Astrocyte (in vitro differentiated cells and primary cell): ENCODE results near the gene TTLL1. TPM values are rescaled to one million over a fixed set of nuclear protein-coding genes. Genes with fewer than 3 reads are reported as not detected.

Experiments used
- DNase-seq: peaks from one replicate; pipeline ENCODE4 v3.0.0-alpha.2; 2010; ENCODE audit warnings: low read depth
- FAIRE-seq: peaks from 2 replicates; lab custom pipeline; 2011; peaks lifted over from hg19 to GRCh38; lab: Jason Lieb, UNC
- H2AFZ ChIP-seq: 2 replicates; pipeline ENCODE4 v1.6.0; 2012; ENCODE audit warnings: low read depth, low read length, inconsistent platforms
- H3K27ac ChIP-seq: 2 replicates; pipeline ENCODE4 v1.5.1; 2011; ENCODE audit warnings: low read depth, low read length, inconsistent platforms
- H3K27me3 ChIP-seq: 2 replicates; pipeline ENCODE4 v1.6.0; 2011; ENCODE audit warnings: low read length, inconsistent platforms; ENCODE audit not compliant: insufficient read depth
- H3K36me3 ChIP-seq: 2 replicates; pipeline ENCODE4 v1.5.1; 2011; ENCODE audit warnings: low read length, inconsistent platforms; ENCODE audit not compliant: insufficient read depth
- H3K4me1 ChIP-seq: 2 replicates; pipeline ENCODE4 v1.5.1; 2011; ENCODE audit warnings: low read length, inconsistent platforms; ENCODE audit not compliant: insufficient read depth
- H3K4me2 ChIP-seq: 2 replicates; pipeline ENCODE4 v1.6.0; 2012; ENCODE audit warnings: low read length, inconsistent platforms
- H3K4me3 ChIP-seq: 2 replicates; pipeline ENCODE4 v1.5.1; 2011; ENCODE audit warnings: low read depth, mild to moderate bottlenecking, low read length, inconsistent platforms; ENCODE audit not compliant: insufficient read depth
- H3K79me2 ChIP-seq: 2 replicates; pipeline ENCODE4 v1.6.0; 2012; ENCODE audit warnings: mild to moderate bottlenecking, low read length, inconsistent platforms; ENCODE audit not compliant: insufficient read depth
- H3K9ac ChIP-seq: 2 replicates; pipeline ENCODE4 v1.6.0; 2012; ENCODE audit warnings: mild to moderate bottlenecking, low read length, inconsistent platforms
- H3K9me3 ChIP-seq: 2 replicates; pipeline ENCODE4 v1.5.1; 2012; ENCODE audit warnings: low read depth, mild to moderate bottlenecking, low read length, inconsistent platforms; ENCODE audit not compliant: insufficient read depth
- H4K20me1 ChIP-seq: 2 replicates; pipeline ENCODE4 v1.6.0; 2012; ENCODE audit warnings: low read length, inconsistent platforms; ENCODE audit not compliant: insufficient read depth
- H3K27ac Mint-ChIP-seq: one replicate; pipeline ENCODE4 v1.8.0; 2021; ENCODE audit warnings: mild to moderate bottlenecking, mixed read lengths; ENCODE audit not compliant: unreplicated experiment
- H3K27me3 Mint-ChIP-seq: one replicate; pipeline ENCODE4 v1.8.0; 2021; ENCODE audit warnings: low read depth, mixed read lengths; ENCODE audit not compliant: unreplicated experiment
- H3K36me3 Mint-ChIP-seq: one replicate; pipeline ENCODE4 v1.8.0; 2021; ENCODE audit warnings: low read depth, mixed read lengths; ENCODE audit not compliant: unreplicated experiment
- H3K4me1 Mint-ChIP-seq: one replicate; pipeline ENCODE4 v1.8.0; 2021; ENCODE audit warnings: low read depth, mixed read lengths; ENCODE audit not compliant: unreplicated experiment
- H3K4me3 Mint-ChIP-seq: one replicate; pipeline ENCODE4 v1.8.0; 2021; ENCODE audit warnings: mild to moderate bottlenecking, moderate library complexity, mixed read lengths; ENCODE audit not compliant: unreplicated experiment
- H3K9me3 Mint-ChIP-seq: one replicate; pipeline ENCODE4 v1.8.0; 2021; ENCODE audit warnings: mild to moderate bottlenecking, mixed read lengths; ENCODE audit not compliant: unreplicated experiment
- CTCF ChIP-seq: IDR thresholded peaks from 2 replicates; pipeline ENCODE4 v1.5.1; 2011; ENCODE audit warnings: low read depth, mild to moderate bottlenecking, inconsistent platforms, low read length, moderate library complexity; ENCODE audit not compliant: insufficient read depth
- EZH2 ChIP-seq: IDR thresholded peaks from 2 replicates; pipeline ENCODE4 v1.6.1; 2012; ENCODE audit warnings: mild to moderate bottlenecking, low read length, inconsistent platforms; ENCODE audit not compliant: insufficient read depth
- total RNA-seq: library from RNA; stranded (reverse); gene quantifications from 2 replicates; pipeline ENCODE4 v1.2.1, GENCODE V29; 2021

Gene TTLL1
- total RNA-seq, 1 donor from 2014 or later: 10.7 TPM

- H3K9ac ChIP-seq: peak overlapping the region; percentile 73
- H4K20me1 ChIP-seq: peaks cover 57% of the 10 kb centered on the region
- H3K27me3 ChIP-seq: no peaks in the 10 kb centered on the region
- peak overlapping the region; percentile 87 for H3K27ac ChIP-seq
- H3K36me3 ChIP-seq: no peaks in the 10 kb centered on the region
- Mint-ChIP-seq H3K36me3 (peaks cover 1% of the 10 kb centered on the region), H3K4me3 (peak overlapping the region; percentile 63), H3K9me3 (no peaks in the 10 kb centered on the region), H3K4me1 (peaks cover 84% of the 10 kb centered on the region), H3K27ac (peak overlapping the region; percentile 94), H3K27me3 (no peaks in the 10 kb centered on the region)
- H3K4me2 ChIP-seq: peak overlapping the region; percentile 81
- H3K4me3 ChIP-seq: peak overlapping the region; percentile 40
- no peak overlapping the region for H2AFZ ChIP-seq
- peaks cover 67% of the 10 kb centered on the region for H3K4me1 ChIP-seq
- no peaks in the 10 kb centered on the region for H3K9me3 ChIP-seq
- TF ChIP-seq EZH2 (no peak), CTCF (no peak)
- FAIRE-seq (peak; percentile 58), DNase-seq (peak; percentile 67)
- peaks cover 93% of the 10 kb centered on the region for H3K79me2 ChIP-seq
These were observed 87.7 kb downstream of the TTLL1 start for GRCh38 chr22:43001271-43002201.

- Histone ChIP-seq H3K4me2 (peak overlapping the region; percentile 81), H2AFZ (no peak overlapping the region), H3K79me2 (peaks cover 91% of the 10 kb centered on the region), H3K9ac (peak overlapping the region; percentile 73), H3K27ac (peak overlapping the region; percentile 87), H3K4me3 (peak overlapping the region; percentile 35), H4K20me1 (peaks cover 48% of the 10 kb centered on the region), H3K9me3 (no peaks in the 10 kb centered on the region), H3K36me3 (no peaks in the 10 kb centered on the region), H3K27me3 (no peaks in the 10 kb centered on the region), H3K4me1 (peaks cover 70% of the 10 kb centered on the region)
- H3K36me3 Mint-ChIP-seq: peaks cover 1% of the 10 kb centered on the region
- H3K4me3 Mint-ChIP-seq: peak overlapping the region; percentile 69
- H3K4me1 Mint-ChIP-seq: peaks cover 82% of the 10 kb centered on the region
- H3K27ac Mint-ChIP-seq: peak overlapping the region; percentile 94
- peak; percentile 73 for DNase-seq
- no peaks in the 10 kb centered on the region for H3K27me3 Mint-ChIP-seq
- TF ChIP-seq CTCF (no peak), EZH2 (no peak)
- H3K9me3 Mint-ChIP-seq: no peaks in the 10 kb centered on the region
- FAIRE-seq: no peak
These were observed 88.6 kb downstream of the TTLL1 start for GRCh38 chr22:43000441-43001175.
